Mesothelial cell of epicardium (in vitro differentiated cells): ENCODE data around the gene TECPR1. TPM values are rescaled to one million over a fixed set of nuclear protein-coding genes. Genes with fewer than 3 reads are reported as not detected.

Source experiments
- DNase-seq, 2 experiments: peaks; one replicate each; pipeline ENCODE4 v3.0.0; 2021; ENCODE audit warnings: low spot score in 2 of 2; ENCODE audit not compliant: unreplicated experiment in 2 of 2
- H3K27ac Mint-ChIP-seq: 2 replicates; pipeline ENCODE4 v1.8.0; 2021; ENCODE audit warnings: mixed read lengths
- H3K27me3 Mint-ChIP-seq: 2 replicates; pipeline ENCODE4 v1.8.0; 2021; ENCODE audit warnings: low read depth, mixed read lengths
- H3K36me3 Mint-ChIP-seq: 2 replicates; pipeline ENCODE4 v1.8.0; 2021; ENCODE audit warnings: mixed read lengths
- H3K4me1 Mint-ChIP-seq: 2 replicates; pipeline ENCODE4 v1.8.0; 2021; ENCODE audit warnings: mixed read lengths
- H3K4me3 Mint-ChIP-seq: 2 replicates; pipeline ENCODE4 v1.8.0; 2021; ENCODE audit warnings: mild to moderate bottlenecking, moderate library complexity, mixed read lengths
- H3K9me3 Mint-ChIP-seq: 2 replicates; pipeline ENCODE4 v1.8.0; 2021; ENCODE audit warnings: mixed read lengths
- CTCF ChIP-seq: fragments of 200-600 bp; sonication (generic); IDR thresholded peaks from one replicate; pipeline ENCODE4 v1.5.0; 2021; ENCODE audit warnings: antibody characterized with exemption; ENCODE audit not compliant: unreplicated experiment
- total RNA-seq: library from RNA; stranded (reverse); gene quantifications from 3 replicates; pipeline ENCODE4 v1.2.1, GENCODE V29; 2021

TECPR1 gene
- total RNA-seq, 1 donor from 2014 or later, result 38.0 TPM

GRCh38 chr7:98227939-98228338 is 24.1 kb downstream of the TECPR1 start:
- H3K9me3 Mint-ChIP-seq, result no peaks in the 10 kb centered on the region
- H3K4me3 Mint-ChIP-seq, result no peak overlapping the region
- no peaks in the 10 kb centered on the region for H3K4me1 Mint-ChIP-seq
- no peak overlapping the region for H3K27ac Mint-ChIP-seq
- H3K36me3 Mint-ChIP-seq, result peaks cover 11% of the 10 kb centered on the region
- DNase-seq, result no peak
- TF ChIP-seq CTCF, result no peak
- H3K27me3 Mint-ChIP-seq, result no peaks in the 10 kb centered on the region

GRCh38 chr7:98225913-98226614 is 26.0 kb downstream of the TECPR1 start:
- H3K4me3 Mint-ChIP-seq, result no peak overlapping the region
- peaks cover 14% of the 10 kb centered on the region for H3K36me3 Mint-ChIP-seq
- TF ChIP-seq CTCF, result no peak
- H3K4me1 Mint-ChIP-seq, result no peaks in the 10 kb centered on the region
- H3K27me3 Mint-ChIP-seq, result no peaks in the 10 kb centered on the region
- no peaks in the 10 kb centered on the region for H3K9me3 Mint-ChIP-seq
- H3K27ac Mint-ChIP-seq, result no peak overlapping the region
- no peak for DNase-seq

- no peaks in the 10 kb centered on the region for H3K27me3 Mint-ChIP-seq
- peaks cover 15% of the 10 kb centered on the region for H3K36me3 Mint-ChIP-seq
- no peaks in the 10 kb centered on the region for H3K9me3 Mint-ChIP-seq
- no peaks in the 10 kb centered on the region for H3K4me1 Mint-ChIP-seq
- H3K27ac Mint-ChIP-seq, result no peak overlapping the region
- no peak overlapping the region for H3K4me3 Mint-ChIP-seq
- TF ChIP-seq CTCF, result no peak
- DNase-seq, result no peak
These were observed 27.3 kb downstream of the TECPR1 start for GRCh38 chr7:98224701-98225181.

GRCh38 chr7:98223898-98224700 is 27.9 kb downstream of the TECPR1 start:
- Mint-ChIP-seq H3K9me3 (peaks cover 2% of the 10 kb centered on the region), H3K27ac (no peak overlapping the region), H3K4me1 (no peaks in the 10 kb centered on the region), H3K27me3 (no peaks in the 10 kb centered on the region), H3K4me3 (no peak overlapping the region), H3K36me3 (peaks cover 19% of the 10 kb centered on the region)
- no peak for DNase-seq
- TF ChIP-seq CTCF, result no peak

- H3K9me3 Mint-ChIP-seq, result peaks cover 6% of the 10 kb centered on the region
- TF ChIP-seq CTCF, result no peak
- peaks cover under 1% of the 10 kb centered on the region for H3K4me1 Mint-ChIP-seq
- H3K36me3 Mint-ChIP-seq, result peaks cover 24% of the 10 kb centered on the region
- no peak overlapping the region for H3K27ac Mint-ChIP-seq
- no peak for DNase-seq
- H3K4me3 Mint-ChIP-seq, result no peak overlapping the region
- no peaks in the 10 kb centered on the region for H3K27me3 Mint-ChIP-seq
These were observed 28.6 kb downstream of the TECPR1 start for GRCh38 chr7:98223351-98223897.
